MM.1S (cell line): ENCODE measurements around the gene RBBP6.

Source experiments
- DNase-seq: peaks from one replicate; pipeline ENCODE4 v3.0.0-alpha.2; 2015
- H2AFZ ChIP-seq: fragments of 300-600 bp; sonication (generic); 2 replicates; pipeline ENCODE4 v1.6.0; 2016; ENCODE audit warnings: antibody characterized with exemption, low read length
- H3F3A ChIP-seq: fragments of 300-600 bp; sonication (generic); 2 replicates; pipeline ENCODE4 v1.6.1; 2016; ENCODE audit warnings: mild to moderate bottlenecking, antibody characterized with exemption, low read length, moderate library complexity, mixed read lengths; ENCODE audit not compliant: insufficient read depth
- H3K27ac ChIP-seq: fragments of 300-600 bp; sonication (generic); 2 replicates; pipeline ENCODE4 v1.5.1; 2016; ENCODE audit warnings: mild to moderate bottlenecking, low read length
- H3K27me3 ChIP-seq: fragments of 300-600 bp; sonication (generic); replicated peaks from 2 replicates; pipeline ENCODE4 v1.6.0; 2016; ENCODE audit warnings: low read length; ENCODE audit not compliant: insufficient read depth
- H3K36me3 ChIP-seq: fragments of 300-600 bp; sonication (generic); replicated peaks from 2 replicates; pipeline ENCODE4 v1.6.1; 2016; ENCODE audit warnings: mild to moderate bottlenecking, low read length, mixed read lengths; ENCODE audit not compliant: insufficient read depth
- H3K4me1 ChIP-seq: fragments of 300-600 bp; sonication (generic); 2 replicates; pipeline ENCODE4 v1.6.1; 2016; ENCODE audit warnings: low read length, mixed read lengths
- H3K4me2 ChIP-seq: fragments of 300-600 bp; sonication (generic); 2 replicates; pipeline ENCODE4 v1.6.0; 2016; ENCODE audit warnings: low read depth, low read length
- H3K4me3 ChIP-seq: fragments of 300-600 bp; sonication (generic); 2 replicates; pipeline ENCODE4 v1.5.1; 2016; ENCODE audit warnings: low read length, mixed read lengths
- H3K79me2 ChIP-seq: fragments of 300-600 bp; sonication (generic); 2 replicates; pipeline ENCODE4 v1.6.1; 2016; ENCODE audit warnings: mixed run types, low read length, mixed read lengths
- H3K9ac ChIP-seq: fragments of 300-600 bp; sonication (generic); 2 replicates; pipeline ENCODE4 v1.6.1; 2016; ENCODE audit warnings: low read length, mixed read lengths
- H3K9me2 ChIP-seq: fragments of 300-600 bp; sonication (generic); replicated peaks from 2 replicates; pipeline ENCODE4 v1.6.1; 2016; ENCODE audit warnings: mild to moderate bottlenecking, low read length, mixed read lengths; ENCODE audit not compliant: insufficient read depth
- H3K9me3 ChIP-seq: fragments of 300-600 bp; sonication (generic); replicated peaks from 2 replicates; pipeline ENCODE4 v1.6.1; 2016; ENCODE audit warnings: mild to moderate bottlenecking, low read length, mixed read lengths; ENCODE audit not compliant: insufficient read depth
- H4K20me1 ChIP-seq: fragments of 300-600 bp; sonication (generic); 2 replicates; pipeline ENCODE4 v1.6.1; 2016; ENCODE audit warnings: mild to moderate bottlenecking, low read length, moderate library complexity, mixed read lengths; ENCODE audit not compliant: insufficient read depth
- CTCF ChIP-seq: fragments of 300-600 bp; sonication (generic); IDR thresholded peaks from 2 replicates; pipeline ENCODE4 v1.5.1; 2016; ENCODE audit warnings: antibody characterized with exemption, low read length, mixed read lengths
- EZH2 ChIP-seq: fragments of 300-600 bp; sonication (generic); optimal IDR thresholded peaks from 2 replicates; pipeline ENCODE3; 2017; ENCODE audit warnings: low read depth, mild to moderate bottlenecking, antibody characterized with exemption, low read length, mixed read lengths
- EZH2phosphoT487 ChIP-seq: fragments of 300-600 bp; sonication (generic); IDR thresholded peaks from 2 replicates; pipeline ENCODE4 v1.6.1; 2018; ENCODE audit warnings: antibody characterized with exemption, low read length

RBBP6 gene

GRCh38 chr16:24537474-24538337 lies 1.7 kb upstream of the RBBP6 start:
- no peak overlapping the region for H3K9ac ChIP-seq
- H3K9me2 ChIP-seq: no peaks in the 10 kb centered on the region
- no peak for TF ChIP-seq EZH2phosphoT487
- TF ChIP-seq EZH2: no peak
- no peak for TF ChIP-seq CTCF
- no peaks in the 10 kb centered on the region for H3K27me3 ChIP-seq
- H3K4me1 ChIP-seq: 0 out of 2 replicates have a peak, but pooled peaks cover 4% of the 10 kb centered on the region
- no peaks in the 10 kb centered on the region for H3K9me3 ChIP-seq
- no peak overlapping the region for H3K27ac ChIP-seq
- H3K4me3 ChIP-seq: no peak overlapping the region
- H2AFZ ChIP-seq: no peak overlapping the region
- DNase-seq: no peak
- H3F3A ChIP-seq: peaks cover 15% of the 10 kb centered on the region
- no peak overlapping the region for H3K4me2 ChIP-seq
- 0 out of 2 replicates have a peak, but pooled peaks cover 7% of the 10 kb centered on the region for H4K20me1 ChIP-seq
- H3K36me3 ChIP-seq: no peaks in the 10 kb centered on the region
- peaks cover 33% of the 10 kb centered on the region for H3K79me2 ChIP-seq

DNA sequence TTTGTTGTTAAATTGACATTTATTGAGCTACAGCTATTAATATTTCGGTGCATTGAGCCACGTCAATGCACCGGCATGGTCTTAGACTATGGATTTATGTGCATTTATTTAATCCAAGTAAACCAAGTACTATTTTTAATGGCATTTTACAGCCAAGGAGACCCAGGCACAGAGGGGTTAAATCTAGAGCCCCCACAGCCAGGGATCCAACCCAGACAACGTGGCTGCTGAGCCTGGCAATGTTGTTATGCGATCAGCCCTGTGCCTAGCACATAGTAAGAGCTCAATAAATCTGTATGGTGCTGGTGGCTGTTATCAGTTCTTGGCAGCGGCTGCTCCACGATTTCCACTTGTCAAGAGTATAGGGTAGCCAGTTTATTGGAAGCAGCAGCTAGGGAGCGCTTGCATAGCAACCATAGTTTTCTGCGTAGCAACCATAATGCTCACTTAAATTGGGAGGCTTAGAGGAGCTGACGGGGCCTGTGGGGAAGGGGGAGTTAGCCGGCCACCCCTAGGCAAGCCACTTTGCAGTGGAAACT lies 541 bp upstream of the RBBP6 start:
- H3K27ac ChIP-seq: peak overlapping the region; percentile 99; the same call in 1 of the 2 replicates

DNA sequence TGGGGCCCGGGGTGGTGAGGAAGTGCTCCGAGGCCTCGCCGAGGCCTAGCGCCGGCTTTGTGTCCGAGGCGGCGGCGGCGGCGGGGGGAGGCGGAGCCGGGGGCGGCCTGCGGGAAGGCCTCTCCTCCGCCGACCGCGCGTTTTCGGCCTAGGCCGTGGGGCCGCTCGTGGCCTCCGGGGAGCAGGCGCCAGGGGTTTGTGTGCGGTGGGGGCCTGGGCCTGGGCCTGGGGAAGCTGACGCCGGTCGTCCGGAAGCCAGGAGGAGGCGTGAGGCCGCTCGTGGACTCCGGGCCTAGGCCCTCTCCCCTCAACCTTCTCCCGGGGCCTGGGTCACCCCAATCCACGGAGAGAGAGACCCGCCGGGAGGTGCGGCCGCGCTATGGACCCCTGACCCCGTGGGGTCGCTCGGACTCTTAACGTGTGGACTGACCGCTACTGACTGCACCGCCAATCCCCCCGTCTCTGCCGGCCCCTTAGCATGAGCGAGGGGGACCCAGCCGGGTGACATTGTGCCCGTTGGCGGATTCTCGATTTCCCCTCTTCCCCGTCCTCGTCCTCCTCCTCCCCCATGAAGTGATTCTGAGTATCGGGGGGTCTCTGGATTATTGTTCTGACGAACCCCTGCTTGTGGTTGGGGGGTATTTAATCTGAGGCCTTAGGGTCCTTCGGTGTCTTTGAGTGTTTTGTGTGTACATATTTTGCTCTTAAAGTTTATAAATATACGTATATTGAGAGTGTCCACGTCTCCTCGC lies 660 bp downstream of the RBBP6 start:
- H3K36me3 ChIP-seq: 0 out of 2 replicates have a peak, but pooled peaks cover 3% of the 10 kb centered on the region
- DNase-seq: peak; percentile 59
- peaks cover 56% of the 10 kb centered on the region for H3K79me2 ChIP-seq
- peak overlapping the region; percentile 100 for H3K9ac ChIP-seq
- peaks cover 13% of the 10 kb centered on the region for H3K4me1 ChIP-seq
- H4K20me1 ChIP-seq: peaks cover 25% of the 10 kb centered on the region
- TF ChIP-seq CTCF (no peak), EZH2 (no peak), EZH2phosphoT487 (no peak)
- H2AFZ ChIP-seq: peak overlapping the region; percentile 80
- peak overlapping the region; percentile 99 for H3K27ac ChIP-seq
- H3F3A ChIP-seq: peaks cover 15% of the 10 kb centered on the region
- H3K4me2 ChIP-seq: peak overlapping the region; percentile 91
- H3K9me3 ChIP-seq: no peaks in the 10 kb centered on the region
- H3K27me3 ChIP-seq: no peaks in the 10 kb centered on the region
- no peaks in the 10 kb centered on the region for H3K9me2 ChIP-seq
- peak overlapping the region; percentile 96 for H3K4me3 ChIP-seq

More for the DNA sequence above, 541 bp upstream of the RBBP6 start:
- TF ChIP-seq EZH2: no peak
- TF ChIP-seq EZH2phosphoT487: no peak
- TF ChIP-seq CTCF: no peak
- no peak for DNase-seq
- Histone ChIP-seq H3K27me3 (no peaks in the 10 kb centered on the region), H3F3A (peaks cover 15% of the 10 kb centered on the region), H3K9me3 (no peaks in the 10 kb centered on the region), H3K4me2 (peak overlapping the region; percentile 84), H3K36me3 (0 out of 2 replicates have a peak, but pooled peaks cover 3% of the 10 kb centered on the region), H3K9ac (peak overlapping the region; percentile 100), H3K4me3 (peak overlapping the region; percentile 96), H2AFZ (peak overlapping the region; percentile 95), H3K9me2 (no peaks in the 10 kb centered on the region), H3K4me1 (peaks cover 9% of the 10 kb centered on the region), H3K79me2 (peaks cover 44% of the 10 kb centered on the region), H4K20me1 (peaks cover 15% of the 10 kb centered on the region)
